H1 (cell line): ENCODE data around the gene ASTN2.

Source experiments
- CHD2 ChIP-seq: IDR thresholded peaks from 2 replicates; pipeline ENCODE4 v1.6.1; 2012; ENCODE audit warnings: low read length, improper control_type of control experiment
- POLR2A ChIP-seq, 2 experiments: IDR thresholded peaks; 1 replicate in 1 of 2; 2 replicates in 1 of 2; pipeline ENCODE4 v1.6.1; 2011; ENCODE audit warnings: low read depth in 2 of 2, low read length in 2 of 2, mild to moderate bottlenecking in 2 of 2; ENCODE audit errors: control extremely low read depth in 1 of 2

DNA sequence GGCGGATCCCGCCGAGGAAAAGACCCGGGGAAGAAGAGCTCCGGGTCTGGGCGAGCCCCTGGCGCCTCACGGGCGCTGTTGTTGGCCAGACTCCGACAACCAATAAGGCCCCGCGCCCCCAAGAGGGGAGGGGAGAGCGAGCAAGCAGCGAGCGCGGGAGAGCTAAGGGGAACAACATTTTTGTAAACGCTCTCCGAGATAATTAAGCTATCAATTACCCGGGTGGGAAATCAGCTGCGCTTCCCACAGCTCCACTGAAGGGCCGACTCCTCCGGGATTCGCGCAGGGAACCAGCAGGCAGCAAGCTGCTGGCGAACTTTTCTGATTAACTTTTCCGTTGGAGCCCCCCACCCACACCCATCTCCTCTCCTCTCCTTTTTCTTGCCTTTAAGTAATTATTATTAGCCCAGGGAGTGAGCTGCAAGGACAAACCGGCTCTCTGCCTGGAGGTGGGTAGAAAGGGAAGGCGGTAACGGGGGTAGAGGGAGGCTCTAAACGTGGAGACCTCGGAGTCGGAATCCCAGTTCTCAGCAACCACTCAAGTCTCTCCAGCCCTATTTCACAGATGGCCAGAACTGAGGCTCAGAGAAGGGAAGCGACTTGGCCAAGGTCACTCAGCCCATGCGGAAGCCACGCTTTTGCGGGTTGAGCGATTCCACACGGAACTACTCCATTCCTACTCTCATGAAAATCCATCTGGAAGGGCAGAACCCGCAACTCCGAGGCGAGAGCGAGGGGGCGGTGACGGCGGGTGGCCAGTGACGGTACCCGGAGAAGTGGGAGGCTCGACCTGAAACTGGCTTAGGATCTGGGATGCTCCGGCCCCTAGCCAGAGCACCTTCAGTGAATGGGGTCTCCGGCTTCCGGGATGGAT lies 1.3 kb downstream of the ASTN2 start:
- no peak for TF ChIP-seq POLR2A (IDR thresholded peaks at IDR 0.05; ENCODE audit: control extremely low read depth in 1 of 2, low read depth in 2 of 2, low read length in 2 of 2)
- no peak for TF ChIP-seq CHD2
